Common myeloid progenitor, CD34-positive (primary cell): Measurements from ENCODE around the gene CDH4.

Experiments used
- CTCF ChIA-PET: fragments of 350-600 bp; sonication (Branson Sonifier 250); formaldehyde crosslinking; loops from one replicate; lab custom pipeline; 2021; ENCODE audit warnings: antibody characterized with exemption; lab: Charles Lee
- POLR2A ChIA-PET: fragments of 350-600 bp; sonication (Branson Sonifier 250); formaldehyde crosslinking; loops from one replicate; lab custom pipeline; 2021; ENCODE audit warnings: antibody characterized with exemption; lab: Charles Lee
- DNase-seq, 3 donors: peaks; one replicate each; pipeline versions ENCODE4 v3.0.0 to v3.0.0-alpha.2; 2013
- H3K27ac ChIP-seq, 2 experiments: 1 replicate in 1 of 2; 2 replicates in 1 of 2; pipeline ENCODE4 v1.7.0; 2013; ENCODE audit warnings: inconsistent platforms in 2 of 2, low read length in 2 of 2, mild to moderate bottlenecking in 2 of 2, low read depth in 1 of 2, moderate library complexity in 1 of 2; ENCODE audit not compliant: severe bottlenecking in 2 of 2, insufficient read depth in 1 of 2, poor library complexity in 1 of 2
- H3K27me3 ChIP-seq, 5 experiments: replicated peaks in 2 of 5; 1 replicate in 3 of 5; 2 replicates in 2 of 5; pipeline versions ENCODE4 v1.6.1 to v1.7.0; 2013; ENCODE audit warnings: low read length in 4 of 5, mild to moderate bottlenecking in 2 of 5, moderate library complexity in 2 of 5, inconsistent platforms in 1 of 5; ENCODE audit not compliant: insufficient read depth in 5 of 5, control insufficient read depth in 4 of 5
- H3K36me3 ChIP-seq, 4 experiments: 1 replicate in 2 of 4; 2 replicates in 2 of 4; pipeline versions ENCODE4 v1.6.1 to v1.7.0; 2013; ENCODE audit warnings: low read length in 3 of 4, control low read depth in 1 of 4, mild to moderate bottlenecking in 1 of 4; ENCODE audit not compliant: control insufficient read depth in 4 of 4, insufficient read depth in 4 of 4
- H3K4me1 ChIP-seq, 4 experiments: 1 replicate in 3 of 4; 2 replicates in 1 of 4; pipeline versions ENCODE4 v1.6.1 to v1.7.1; 2013; ENCODE audit warnings: low read length in 3 of 4, mild to moderate bottlenecking in 3 of 4, control low read depth in 1 of 4, inconsistent platforms in 1 of 4, moderate library complexity in 1 of 4; ENCODE audit not compliant: control insufficient read depth in 4 of 4, insufficient read depth in 4 of 4; ENCODE audit errors: control extremely low read depth in 1 of 4
- H3K4me3 ChIP-seq, 7 experiments: 1 replicate in 4 of 7; 2 replicates in 3 of 7; pipeline versions ENCODE4 v1.5.1 to v1.7.0; 2013; ENCODE audit warnings: mild to moderate bottlenecking in 7 of 7, low read length in 6 of 7, moderate library complexity in 6 of 7, inconsistent platforms in 2 of 7, low read depth in 2 of 7, control low read depth in 1 of 7; ENCODE audit not compliant: insufficient read depth in 4 of 7, control insufficient read depth in 1 of 7; ENCODE audit errors: extremely low read depth in 1 of 7
- H3K9me3 ChIP-seq, 5 experiments: 1 replicate in 4 of 5; 2 replicates in 1 of 5; pipeline versions ENCODE4 v1.6.1 to v1.7.1; 2013; ENCODE audit warnings: low read length in 4 of 5, mild to moderate bottlenecking in 2 of 5, inconsistent platforms in 1 of 5, low read depth in 1 of 5, moderate library complexity in 1 of 5; ENCODE audit not compliant: control insufficient read depth in 4 of 5, insufficient read depth in 2 of 5; ENCODE audit errors: control extremely low read depth in 1 of 5
- WGBS: methylation state at CpG from one replicate; pipeline ENCODE4 v1.1.5; 2013; ENCODE audit not compliant: insufficient coverage; 5-methylcytosine and 5-hydroxymethylcytosine counted together

Gene CDH4

GRCh38 chr20:61596687-61597330 is 344.7 kb downstream of the CDH4 start:
- WGBS: 95% methylated on average over 7 of the region's 8 CpGs
- Histone ChIP-seq H3K27ac (no peak overlapping the region), H3K4me1 (no peaks in the 10 kb centered on the region), H3K36me3 (no peaks in the 10 kb centered on the region), H3K27me3 (no peaks in the 10 kb centered on the region), H3K9me3 (peaks cover 0 to 63% (median 19%) of the 10 kb centered on the region in 5 experiments), H3K4me3 (no peak overlapping the region)
- DNase-seq: no peak
- ChIA-PET CTCF (no interaction called here), POLR2A (no interaction called here)

GRCh38 chr20:61597996-61598395 is 345.9 kb downstream of the CDH4 start:
- 93% methylated on average over 6 of the region's 7 CpGs for WGBS
- H3K27me3 ChIP-seq: no peaks in the 10 kb centered on the region
- no peaks in the 10 kb centered on the region for H3K36me3 ChIP-seq
- H3K4me1 ChIP-seq: no peaks in the 10 kb centered on the region
- no peak overlapping the region for H3K27ac ChIP-seq
- H3K4me3 ChIP-seq: no peak overlapping the region
- ChIA-PET CTCF (no interaction called here), POLR2A (no interaction called here)
- DNase-seq: no peak
- H3K9me3 ChIP-seq: peaks cover 0 to 62% (median 23%) of the 10 kb centered on the region in 5 experiments

GRCh38 chr20:61598586-61598985 is 346.5 kb downstream of the CDH4 start:
- ChIA-PET CTCF (no interaction called here), POLR2A (no interaction called here)
- DNase-seq: no peak
- Histone ChIP-seq H3K27ac (no peak overlapping the region), H3K9me3 (peaks cover 0 to 66% (median 28%) of the 10 kb centered on the region in 5 experiments), H3K4me1 (no peaks in the 10 kb centered on the region), H3K27me3 (no peaks in the 10 kb centered on the region), H3K36me3 (no peaks in the 10 kb centered on the region), H3K4me3 (no peak overlapping the region)
- 89% methylated on average over 18 of the region's 21 CpGs for WGBS

- CTCF ChIA-PET: no interaction called here
- Histone ChIP-seq H3K4me1 (no peaks in the 10 kb centered on the region), H3K4me3 (no peak overlapping the region), H3K9me3 (peaks cover 0 to 69% (median 30%) of the 10 kb centered on the region in 5 experiments), H3K27ac (no peak overlapping the region), H3K36me3 (no peaks in the 10 kb centered on the region), H3K27me3 (no peaks in the 10 kb centered on the region)
- POLR2A ChIA-PET: no interaction called here
- no peak for DNase-seq
- WGBS: 36% methylated on average over 5 of the region's 12 CpGs
Observed at GRCh38 chr20:61599061-61599531, 347.0 kb downstream of the CDH4 start.

GRCh38 chr20:61599541-61599992 is 347.5 kb downstream of the CDH4 start:
- no peaks in the 10 kb centered on the region for H3K27me3 ChIP-seq
- H3K4me3 ChIP-seq: no peak overlapping the region
- CTCF ChIA-PET: no interaction called here
- H3K36me3 ChIP-seq: no peaks in the 10 kb centered on the region
- POLR2A ChIA-PET: no interaction called here
- peaks cover 0 to 71% (median 31%) of the 10 kb centered on the region in 5 experiments for H3K9me3 ChIP-seq
- DNase-seq: no peak
- no peaks in the 10 kb centered on the region for H3K4me1 ChIP-seq
- WGBS: 56% methylated on average over 15 of the region's 18 CpGs
- H3K27ac ChIP-seq: no peak overlapping the region

- DNase-seq: no peak
- no peak overlapping the region for H3K27ac ChIP-seq
- H3K36me3 ChIP-seq: no peaks in the 10 kb centered on the region
- H3K9me3 ChIP-seq: peaks cover 0 to 72% (median 28%) of the 10 kb centered on the region in 5 experiments
- H3K4me3 ChIP-seq: no peak overlapping the region
- 92% methylated on average over 13 of the region's 16 CpGs for WGBS
- CTCF ChIA-PET: no interaction called here
- POLR2A ChIA-PET: no interaction called here
- no peaks in the 10 kb centered on the region for H3K27me3 ChIP-seq
- H3K4me1 ChIP-seq: no peaks in the 10 kb centered on the region
Observed at GRCh38 chr20:61600016-61600415, 348.0 kb downstream of the CDH4 start.

GRCh38 chr20:61601361-61601760 is 349.3 kb downstream of the CDH4 start:
- Histone ChIP-seq H3K9me3 (peaks cover 0 to 68% (median 19%) of the 10 kb centered on the region in 5 experiments), H3K27ac (no peak overlapping the region), H3K36me3 (no peaks in the 10 kb centered on the region), H3K4me1 (no peaks in the 10 kb centered on the region), H3K4me3 (no peak overlapping the region), H3K27me3 (no peaks in the 10 kb centered on the region)
- POLR2A ChIA-PET: no interaction called here
- CTCF ChIA-PET: no interaction called here
- no peak for DNase-seq
- WGBS: 96% methylated on average over 12 of the region's 12 CpGs
